Mammary microvascular endothelial cell (primary cell): ENCODE results near the gene ABO. TPM values are rescaled to one million over a fixed set of nuclear protein-coding genes. Genes with fewer than 3 reads are reported as not detected.

Experiments used
- total RNA-seq: library from RNA; depleted of rRNA; stranded (reverse); fragments of >200 nt; gene quantifications from 2 replicates; pipeline ENCODE4 v1.2.3, GENCODE V29; 2015

ABO gene
- total RNA-seq: not detected in 2 replicates

GRCh38 chr9:133275105-133276000 is at the start of gene ABO:
Gene ABO, minus strand, starts transcription at chr9:133275201.

GRCh38 chr9:133208880-133209300 is 66.1 kb downstream of the ABO start, which contains the start of gene OBP2B:
Gene OBP2B, minus strand, starts transcription at chr9:133209250. Its CDS starts 51 bp downstream, at chr9:133209199.

Other genes with a start within 250 kb of the ABO start
- 56.6 and 68.7 TPM in 2 replicates for gene GTF3C5, start 244.2 kb downstream of the ABO start, total RNA-seq
- 0.07 and 0.10 TPM in 2 replicates for gene CEL, start 213.2 kb downstream of the ABO start, total RNA-seq
- 26.3 and 30.5 TPM in 2 replicates for gene RALGDS, start 154.0 kb downstream of the ABO start, total RNA-seq
- gene GBGT1, start 111.3 kb downstream of the ABO start, total RNA-seq: 6.0 and 6.4 TPM in 2 replicates
- not detected in 2 replicates for gene OBP2B, start 66.0 kb downstream of the ABO start, total RNA-seq
- 13.1 and 13.5 TPM in 2 replicates for gene SURF6, start 61.0 kb upstream of the ABO start, total RNA-seq
- gene MED22, start 72.9 kb upstream of the ABO start, total RNA-seq: 18.1 and 19.2 TPM in 2 replicates
- gene RPL7A, start 73.0 kb upstream of the ABO start, total RNA-seq: 2,602 and 2,758 TPM in 2 replicates
- gene SURF1, start 81.3 kb upstream of the ABO start, total RNA-seq: 33.4 and 35.7 TPM in 2 replicates
- gene SURF2, start 81.3 kb upstream of the ABO start, total RNA-seq: 11.5 and 17.1 TPM in 2 replicates
- gene SURF4, start 100.9 kb upstream of the ABO start, total RNA-seq: 200 and 222 TPM in 2 replicates
- 0.49 TPM in 1 of 2 replicates, not detected in the other for gene STKLD1, start 101.2 kb upstream of the ABO start, total RNA-seq
- 21.1 and 23.7 TPM in 2 replicates for gene REXO4, start 142.8 kb upstream of the ABO start, total RNA-seq
- gene ADAMTS13, start 147.2 kb upstream of the ABO start, total RNA-seq: 0.20 and 0.59 TPM in 2 replicates
- gene CACFD1, start 184.8 kb upstream of the ABO start, total RNA-seq: 2.2 and 5.0 TPM in 2 replicates
- gene SLC2A6, start 203.9 kb upstream of the ABO start, total RNA-seq: 57.0 and 62.3 TPM in 2 replicates
- gene MYMK, start 249.8 kb upstream of the ABO start, total RNA-seq: not detected in 2 replicates